SU-DHL-6 (cell line): ENCODE results near the gene SPACA1.

ENCODE experiments used
- H2AFZ ChIP-seq: fragments of 200-600 bp; sonication (generic); 2 replicates; pipeline ENCODE4 v1.6.1; 2014; ENCODE audit warnings: low read depth, mild to moderate bottlenecking, moderate library complexity, mixed read lengths, antibody characterized with exemption, low read length; ENCODE audit not compliant: severe bottlenecking
- H3F3A ChIP-seq: fragments of 200-600 bp; shearing (Covaris generic); 2 replicates; pipeline ENCODE4 v1.6.0; 2016; ENCODE audit warnings: antibody characterized with exemption, mild to moderate bottlenecking; ENCODE audit not compliant: insufficient read depth
- H3K27ac ChIP-seq: fragments of 200-600 bp; sonication (generic); 2 replicates; pipeline ENCODE4 v1.5.1; 2016; ENCODE audit warnings: low read depth, mild to moderate bottlenecking, low read length, moderate library complexity, mixed read lengths
- H3K27me3 ChIP-seq: fragments of 200-600 bp; sonication (generic), shearing (Covaris generic); 2 replicates; pipeline ENCODE4 v1.6.0; 2014; ENCODE audit warnings: mild to moderate bottlenecking, low read length
- H3K36me3 ChIP-seq: fragments of 200-600 bp; sonication (generic); 2 replicates; pipeline ENCODE4 v1.6.1; 2014; ENCODE audit warnings: mild to moderate bottlenecking, low read length, mixed read lengths
- H3K4me2 ChIP-seq: fragments of 300-600, 200-600 bp; shearing (Covaris generic), sonication (generic); 2 replicates; pipeline ENCODE4 v1.6.0; 2014; ENCODE audit warnings: low read length, low read depth, mild to moderate bottlenecking; ENCODE audit not compliant: poor library complexity, severe bottlenecking
- H3K4me3 ChIP-seq: fragments of 200-600 bp; sonication (generic); 2 replicates; pipeline ENCODE4 v1.5.1; 2014; ENCODE audit warnings: antibody characterized with exemption, low read length, mild to moderate bottlenecking, mixed read lengths; ENCODE audit not compliant: insufficient read depth, poor library complexity, severe bottlenecking
- H3K79me2 ChIP-seq: fragments of 200-600 bp; sonication (generic); 2 replicates; pipeline ENCODE4 v1.6.1; 2014; ENCODE audit warnings: mild to moderate bottlenecking, low read length, moderate library complexity; ENCODE audit not compliant: insufficient read depth
- H3K9ac ChIP-seq: fragments of 200-600 bp; sonication (generic); 2 replicates; pipeline ENCODE4 v1.7.0; 2014; ENCODE audit warnings: mild to moderate bottlenecking, low read length
- H3K9me2 ChIP-seq: fragments of 200-600 bp; sonication (generic); replicated peaks from 2 replicates; pipeline ENCODE4 v1.6.1; 2014; ENCODE audit warnings: low read length; ENCODE audit not compliant: insufficient read depth
- H3K9me3 ChIP-seq: fragments of 200-600 bp; sonication (generic); 2 replicates; pipeline ENCODE4 v1.6.1; 2014; ENCODE audit warnings: low read length, mixed read lengths; ENCODE audit not compliant: insufficient read depth
- H4K20me1 ChIP-seq: fragments of 200-600 bp; sonication (generic); 2 replicates; pipeline ENCODE4 v1.6.1; 2014; ENCODE audit warnings: low read depth, mild to moderate bottlenecking, antibody characterized with exemption, low read length, moderate library complexity, mixed read lengths
- CTCF ChIP-seq: fragments of 200-600 bp; sonication (generic); IDR thresholded peaks from one replicate; pipeline ENCODE4 v1.5.1; 2017; ENCODE audit warnings: antibody characterized with exemption, mild to moderate bottlenecking, low read length, moderate library complexity; ENCODE audit not compliant: insufficient read depth, poor library complexity, severe bottlenecking
- EZH2phosphoT487 ChIP-seq: fragments of 200-600 bp; sonication (generic), shearing (Covaris generic); conservative IDR thresholded peaks from 2 replicates; pipeline ENCODE4 v1.6.1; 2018; ENCODE audit warnings: mild to moderate bottlenecking, antibody characterized with exemption, low read length, moderate library complexity, mixed read lengths

The SPACA1 gene

GRCh38 chr6:88044530-88044929, 3.1 kb upstream of the SPACA1 start:
- H3K27ac ChIP-seq, result no peak overlapping the region
- no peaks in the 10 kb centered on the region for H3K9me2 ChIP-seq
- no peak overlapping the region for H3K4me2 ChIP-seq
- H3K79me2 ChIP-seq, result no peaks in the 10 kb centered on the region
- no peaks in the 10 kb centered on the region for H3F3A ChIP-seq
- H4K20me1 ChIP-seq, result no peaks in the 10 kb centered on the region
- H3K9me3 ChIP-seq, result no peaks in the 10 kb centered on the region
- H3K4me3 ChIP-seq, result no peak overlapping the region
- TF ChIP-seq EZH2phosphoT487 (no peak), CTCF (no peak)
- H3K27me3 ChIP-seq, result no peaks in the 10 kb centered on the region
- H2AFZ ChIP-seq, result no peak overlapping the region
- no peak overlapping the region for H3K9ac ChIP-seq
- H3K36me3 ChIP-seq, result no peaks in the 10 kb centered on the region

GRCh38 chr6:88045521-88046136, 2.0 kb upstream of the SPACA1 start:
- no peak overlapping the region for H3K4me2 ChIP-seq
- no peak overlapping the region for H2AFZ ChIP-seq
- H3K79me2 ChIP-seq, result no peaks in the 10 kb centered on the region
- H3F3A ChIP-seq, result no peaks in the 10 kb centered on the region
- H3K9ac ChIP-seq, result no peak overlapping the region
- TF ChIP-seq CTCF (no peak), EZH2phosphoT487 (no peak)
- no peak overlapping the region for H3K27ac ChIP-seq
- H3K27me3 ChIP-seq, result no peaks in the 10 kb centered on the region
- H3K4me3 ChIP-seq, result no peak overlapping the region
- no peaks in the 10 kb centered on the region for H3K9me3 ChIP-seq
- H3K9me2 ChIP-seq, result no peaks in the 10 kb centered on the region
- H4K20me1 ChIP-seq, result no peaks in the 10 kb centered on the region
- no peaks in the 10 kb centered on the region for H3K36me3 ChIP-seq

- TF ChIP-seq EZH2phosphoT487 (no peak), CTCF (no peak)
- no peaks in the 10 kb centered on the region for H4K20me1 ChIP-seq
- no peaks in the 10 kb centered on the region for H3K9me3 ChIP-seq
- H3K4me3 ChIP-seq, result no peak overlapping the region
- H3K36me3 ChIP-seq, result no peaks in the 10 kb centered on the region
- H3K9me2 ChIP-seq, result no peaks in the 10 kb centered on the region
- H3K4me2 ChIP-seq, result no peak overlapping the region
- H3K9ac ChIP-seq, result no peak overlapping the region
- H3K27me3 ChIP-seq, result no peaks in the 10 kb centered on the region
- no peak overlapping the region for H2AFZ ChIP-seq
- H3K27ac ChIP-seq, result no peak overlapping the region
- H3K79me2 ChIP-seq, result no peaks in the 10 kb centered on the region
- no peaks in the 10 kb centered on the region for H3F3A ChIP-seq
These were observed 937 bp downstream of the SPACA1 start for GRCh38 chr6:88048578-88048977.
